HG03095 (cell line): Measurements from ENCODE around the gene GTF2IRD1.
"Not testable (repeated sequence)": the region's sequence is repeated elsewhere in the genome, so short reads cannot be mapped to it uniquely, and the experiment has no call there.

Experiments
- ATAC-seq: cut with Tn5 transposase; IDR thresholded peaks from one replicate; pipeline ENCODE4 v1.9.1; 2021; ENCODE audit warnings: moderate library complexity; ENCODE audit not compliant: unreplicated experiment

Gene GTF2IRD1

DNA sequence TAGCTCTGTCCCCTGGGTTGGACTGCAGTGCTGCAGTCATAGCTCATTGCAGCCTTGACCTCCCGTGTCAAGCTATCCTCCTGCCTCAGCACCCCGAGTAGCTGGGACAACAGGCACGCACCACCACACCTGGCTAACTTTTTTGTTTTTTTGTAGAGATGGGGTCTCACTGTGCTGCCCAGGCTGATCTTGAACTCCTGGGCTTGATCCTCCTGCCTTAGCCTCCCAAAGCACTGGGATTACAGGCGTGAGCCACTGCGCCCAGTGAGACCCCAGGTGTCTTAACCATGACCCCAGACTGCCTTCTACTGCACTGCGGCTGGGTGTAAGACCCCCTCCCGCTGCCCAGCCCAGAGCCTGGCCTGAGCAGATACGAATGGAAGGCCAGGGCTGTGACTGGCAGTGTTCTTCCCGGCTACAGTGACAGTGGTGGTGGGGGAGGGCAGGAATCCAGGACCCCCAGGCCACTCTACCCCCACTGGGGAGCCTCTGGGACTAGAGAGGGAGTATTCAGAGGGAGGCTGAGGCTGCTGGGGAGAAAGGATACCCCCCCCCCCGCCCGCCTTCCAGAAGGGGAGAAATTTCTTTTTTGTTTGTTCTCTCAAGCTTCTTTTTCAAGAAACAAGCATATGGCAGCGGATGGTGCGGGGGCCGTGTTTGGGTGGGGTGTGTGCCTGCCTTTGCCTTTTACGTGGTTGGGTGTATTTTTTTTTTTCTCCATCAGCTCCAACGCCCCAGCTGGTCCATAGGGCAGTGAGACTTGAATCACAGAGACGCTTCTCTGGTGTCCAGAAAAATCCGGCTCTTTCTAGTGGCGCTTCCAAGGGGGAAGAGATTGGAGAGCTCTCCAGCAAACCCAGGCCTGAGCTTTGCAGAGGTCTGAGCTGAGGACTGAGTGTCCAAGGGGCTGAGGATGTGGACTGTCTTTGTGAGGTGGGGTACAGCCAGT is 36.6 kb downstream of the GTF2IRD1 start:
- ATAC-seq: no peak

DNA sequence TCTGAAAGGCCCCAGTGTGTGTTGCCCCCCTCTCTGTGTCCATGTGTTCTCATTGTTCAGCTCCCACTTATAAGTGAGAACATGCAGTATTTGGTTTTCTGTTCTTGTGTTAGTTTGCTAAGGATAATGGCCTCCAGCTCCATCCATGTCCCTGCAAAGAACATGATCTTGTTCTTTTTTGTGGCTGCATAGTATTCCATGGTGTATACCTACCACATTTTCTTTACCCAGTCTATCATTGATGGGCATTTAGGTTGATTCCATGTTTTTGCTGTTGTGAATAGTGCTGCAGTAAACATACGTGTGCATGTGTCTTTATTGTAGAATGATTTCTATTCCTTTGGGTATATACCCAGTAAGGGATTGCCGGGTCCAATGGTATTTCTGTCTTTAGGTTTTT is 37.8 kb downstream of the GTF2IRD1 start:
- not testable (repeated sequence) for ATAC-seq

DNA sequence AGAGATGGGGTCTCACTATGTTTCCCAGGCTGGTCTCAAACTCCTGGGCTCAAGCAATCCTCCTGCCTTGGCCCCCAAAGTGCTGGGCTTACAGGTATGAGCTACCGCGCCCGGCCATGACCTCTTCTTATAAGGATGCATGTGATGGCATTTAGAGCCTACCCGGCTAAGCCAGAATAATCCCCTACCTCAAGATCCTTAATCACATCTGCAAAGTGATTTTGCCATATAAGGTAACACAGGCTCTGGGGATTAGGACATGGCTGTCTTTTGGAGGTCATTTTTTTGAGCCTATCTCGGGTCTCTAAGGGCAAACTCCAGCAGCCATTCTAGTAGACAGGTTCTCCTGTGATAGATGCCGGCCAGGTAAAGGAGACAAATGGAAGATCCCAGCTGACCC is 39.6 kb downstream of the GTF2IRD1 start:
- ATAC-seq: no peak

DNA sequence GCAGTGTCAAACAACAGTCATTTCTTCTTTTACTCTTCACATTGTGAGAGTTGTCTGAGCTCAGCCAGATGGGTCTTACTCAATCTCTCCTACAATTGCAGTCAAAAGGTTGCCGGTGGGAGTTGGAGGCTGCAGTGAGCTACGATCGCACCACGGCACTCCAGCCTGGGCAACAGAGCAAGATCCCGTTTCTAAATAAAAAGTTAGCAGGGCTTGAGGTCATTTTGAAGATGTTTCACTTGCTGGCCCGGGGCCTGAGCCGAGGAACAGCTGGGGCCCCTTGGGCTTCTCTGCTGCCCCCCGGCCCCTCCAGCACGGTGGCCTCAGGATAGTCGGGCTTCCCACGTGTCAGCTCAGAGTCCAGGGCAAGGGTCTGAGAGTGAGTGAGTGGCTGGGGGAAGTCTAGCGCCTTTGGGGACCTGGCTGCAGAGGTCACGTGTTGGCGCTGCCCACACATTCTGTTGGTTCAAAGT is 40.4 kb downstream of the GTF2IRD1 start:
- ATAC-seq: no peak

DNA sequence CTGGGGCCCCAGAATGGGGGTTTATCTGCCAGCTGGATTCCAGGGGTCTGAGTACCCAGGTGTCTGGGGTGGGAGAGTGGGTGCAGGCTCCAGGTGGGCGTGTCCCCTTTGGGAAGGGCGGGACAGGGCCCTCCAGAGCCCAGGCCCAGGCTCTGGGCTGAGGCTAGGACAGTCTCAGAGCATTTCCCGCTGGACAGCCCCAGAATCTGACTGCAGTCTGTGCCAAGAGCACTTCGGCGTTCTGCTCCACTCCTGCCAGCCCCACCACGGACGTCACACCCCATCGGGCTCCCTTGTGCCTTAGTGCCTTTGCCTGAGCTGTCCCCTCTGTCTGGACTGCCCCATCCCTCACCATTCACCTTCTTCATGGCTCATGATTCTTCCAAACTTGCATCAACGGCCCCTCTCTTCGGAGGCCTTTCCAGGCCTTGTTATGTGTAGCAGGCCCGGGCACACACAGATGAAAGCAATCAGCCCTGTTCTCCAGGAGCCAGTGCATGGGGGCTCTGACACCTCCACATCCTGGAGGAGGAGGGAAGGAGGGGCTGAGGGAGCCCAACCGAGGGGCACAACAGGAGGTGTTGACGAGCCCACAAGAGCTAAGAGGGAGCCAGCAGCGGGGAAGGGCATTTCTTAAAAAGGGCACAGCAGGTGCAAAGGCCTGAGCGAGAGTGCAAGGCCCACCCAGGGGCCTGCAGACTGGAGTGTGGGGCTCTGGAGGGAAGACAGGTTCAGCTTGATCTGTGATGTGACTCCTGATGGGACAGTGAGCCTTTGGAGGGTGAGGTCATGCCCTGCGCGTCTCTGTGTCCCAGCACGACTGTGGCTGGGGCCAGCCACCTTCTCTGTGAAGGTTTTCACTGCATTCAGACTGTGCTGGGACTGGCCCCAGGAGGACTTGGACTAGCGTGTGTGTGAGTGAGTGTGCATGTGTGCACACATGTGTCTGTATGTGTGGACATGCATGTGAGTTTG is 41.7 kb downstream of the GTF2IRD1 start:
- no peak for ATAC-seq

DNA sequence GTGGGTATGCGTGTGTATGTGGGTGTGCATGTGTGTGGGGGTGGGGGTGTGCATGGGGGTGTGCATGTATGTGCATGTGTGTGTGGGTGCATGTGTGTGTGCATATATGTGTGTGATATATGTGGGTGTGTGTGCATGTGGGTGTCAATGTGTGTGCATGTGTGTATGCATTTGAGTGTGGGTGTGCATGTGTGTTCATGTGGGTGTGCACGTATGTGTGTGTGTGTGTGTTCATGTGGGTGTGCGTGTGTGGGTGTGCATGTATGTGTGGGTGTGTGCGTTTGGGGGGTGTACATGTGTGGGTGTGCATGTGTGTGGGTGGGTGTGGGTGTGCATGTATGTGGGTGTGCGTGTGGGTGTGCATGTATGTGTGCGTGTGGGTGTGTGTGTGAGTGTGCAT is 42.6 kb downstream of the GTF2IRD1 start:
- ATAC-seq: no peak

DNA sequence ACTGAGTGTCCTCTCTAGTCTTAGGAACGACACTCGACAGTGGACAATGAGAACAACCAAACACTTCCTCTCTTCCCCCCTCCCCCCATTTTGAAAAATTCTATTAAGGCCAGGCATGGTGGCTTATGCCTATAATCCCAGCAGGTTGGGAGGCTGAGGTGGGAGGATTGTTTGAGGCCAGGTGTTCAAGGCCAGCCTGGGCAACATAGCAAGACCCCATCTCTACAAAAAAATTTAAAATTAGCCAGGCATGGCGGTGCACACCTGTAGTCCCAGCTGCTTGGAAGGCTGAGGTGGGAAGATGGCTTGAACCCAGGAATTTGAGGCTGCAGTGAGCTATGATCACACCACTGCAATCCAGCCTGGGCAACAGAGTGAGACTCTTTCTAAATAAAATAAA is 43.1 kb downstream of the GTF2IRD1 start:
- ATAC-seq: not testable (repeated sequence)

DNA sequence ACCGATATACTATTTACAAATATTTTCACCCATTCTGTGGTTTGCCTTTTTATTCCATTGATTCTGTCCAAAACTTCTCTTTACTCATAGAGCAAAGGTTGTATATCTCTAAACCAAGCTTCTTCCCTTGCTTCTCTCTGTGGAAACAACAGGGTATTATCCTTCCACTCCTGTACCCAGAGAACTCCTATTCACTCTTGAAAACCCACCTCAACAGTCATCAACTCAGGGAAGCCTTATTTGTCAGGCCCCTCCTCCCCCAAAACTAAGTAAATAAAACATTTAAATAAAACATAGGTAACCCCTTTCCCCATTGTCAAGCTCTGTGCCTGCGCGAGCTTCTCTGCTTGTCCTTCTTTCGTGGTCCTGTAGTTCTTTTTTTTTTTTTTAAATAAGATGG is 44.6 kb downstream of the GTF2IRD1 start:
- ATAC-seq: no peak

DNA sequence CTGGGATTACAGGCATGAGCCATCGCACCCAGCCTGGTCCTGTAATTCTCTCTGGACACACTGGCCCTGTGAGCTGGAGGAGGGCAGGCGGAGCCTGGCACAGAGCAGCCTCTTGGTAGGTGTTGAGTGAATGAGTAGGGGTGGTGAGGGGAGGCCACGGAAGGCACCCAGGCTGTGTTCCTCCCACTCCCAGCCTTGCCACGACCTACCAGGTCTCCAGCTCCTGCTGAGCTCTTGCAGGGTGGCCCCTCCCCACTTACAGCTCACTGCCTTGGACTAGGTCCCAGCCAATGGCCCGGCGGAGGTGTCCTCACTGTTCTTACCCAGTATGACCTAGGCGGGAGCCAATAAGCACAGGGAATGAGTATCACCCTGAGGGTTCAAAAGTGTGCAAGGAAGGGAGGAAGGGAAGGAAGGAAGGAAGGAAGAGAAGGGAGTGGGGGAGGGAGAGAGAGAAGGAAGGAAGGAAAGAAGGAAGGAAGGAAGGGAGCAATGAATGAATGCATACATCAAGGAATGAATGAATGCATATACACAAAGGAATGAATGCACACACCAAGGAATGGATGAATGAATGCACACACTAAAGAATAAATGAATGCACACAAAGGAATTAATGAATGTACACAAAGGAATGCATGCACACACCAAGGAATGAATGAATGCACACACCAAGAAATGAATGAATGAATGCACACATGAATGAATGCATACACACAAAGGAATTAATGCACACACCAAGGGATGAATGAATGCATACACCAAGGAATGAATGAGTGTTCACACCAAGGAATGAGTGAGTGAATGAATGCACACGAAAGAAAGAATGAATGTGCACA is 45.5 kb downstream of the GTF2IRD1 start:
- ATAC-seq: no peak

DNA sequence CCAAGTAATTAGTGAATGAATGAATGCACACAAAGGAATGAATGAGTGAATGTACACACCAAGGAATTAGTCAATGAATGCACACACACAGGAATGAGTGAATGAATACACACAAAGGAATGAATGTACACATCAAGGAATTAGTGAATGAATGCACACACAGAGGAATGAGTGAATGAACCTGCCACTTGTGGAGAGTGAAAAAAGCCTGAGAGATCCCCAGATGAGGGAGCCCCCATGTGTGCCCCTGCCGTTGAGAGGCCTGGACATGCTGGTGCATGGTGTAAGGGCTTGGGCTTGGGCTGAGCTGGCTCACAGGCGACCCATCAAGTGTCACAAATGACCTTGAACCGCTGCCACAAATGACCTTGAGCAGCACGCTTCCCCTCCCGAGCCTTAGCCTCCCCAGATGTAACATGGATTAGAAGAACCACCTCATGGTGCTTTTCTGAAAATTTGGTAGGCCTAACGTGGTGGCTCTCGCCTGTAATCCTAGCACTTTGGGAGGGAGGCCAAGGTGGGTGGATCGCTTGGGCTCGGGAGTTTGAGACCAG is 46.2 kb downstream of the GTF2IRD1 start:
- no peak for ATAC-seq

DNA sequence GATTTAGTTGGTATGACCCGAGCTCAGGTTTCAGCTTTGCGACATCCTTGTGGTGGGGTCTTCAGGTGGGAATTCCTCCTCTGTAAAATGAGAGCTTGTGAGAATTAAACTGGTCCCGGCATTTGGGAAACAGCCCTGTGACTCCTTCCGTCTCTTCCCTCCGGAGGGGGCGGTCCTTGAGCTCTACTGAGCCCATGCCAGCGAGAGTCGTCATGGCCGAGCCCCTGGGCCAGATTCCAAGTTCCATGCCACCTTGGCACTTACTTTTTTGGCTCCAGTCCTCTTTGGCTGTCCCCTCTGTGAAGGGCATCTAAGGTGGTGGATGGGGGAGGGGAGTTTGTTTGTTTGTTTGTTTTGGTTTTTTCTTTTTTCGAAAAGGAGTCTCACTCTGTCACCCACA is 47.6 kb downstream of the GTF2IRD1 start:
- ATAC-seq: no peak

DNA sequence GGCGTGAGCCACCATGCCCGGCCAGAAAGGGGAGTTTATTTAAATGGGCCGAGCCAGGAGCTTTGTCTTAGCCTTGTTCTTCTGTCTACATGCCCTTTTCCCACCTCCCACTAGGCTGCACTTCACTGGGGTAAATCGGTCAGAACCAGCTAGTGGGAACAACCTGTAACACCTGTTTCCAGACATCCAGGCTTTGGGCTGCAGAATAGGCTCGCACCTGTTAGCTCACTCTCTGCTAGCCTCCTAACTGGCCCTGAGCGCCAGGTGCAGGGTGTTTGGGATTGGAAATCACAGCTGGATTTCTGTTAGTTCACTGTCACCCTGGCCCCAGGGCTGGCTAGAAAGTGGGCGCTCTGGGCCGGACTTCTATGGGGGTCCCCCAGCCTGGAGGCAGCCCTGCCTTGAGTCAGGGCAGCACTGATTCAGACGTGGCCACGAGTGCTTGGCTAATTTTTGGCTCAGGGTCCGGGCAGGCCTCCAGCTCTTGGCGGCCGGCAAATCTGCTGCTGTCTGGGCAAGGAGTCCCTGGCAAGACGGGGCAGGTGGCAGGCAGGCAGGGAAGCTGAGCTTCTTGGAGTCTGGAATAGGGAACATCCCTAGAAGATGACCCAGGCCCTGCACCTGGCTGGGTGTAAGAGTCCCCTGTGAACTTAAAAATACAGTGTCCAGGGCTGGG is 48.6 kb downstream of the GTF2IRD1 start:
- ATAC-seq: no peak

DNA sequence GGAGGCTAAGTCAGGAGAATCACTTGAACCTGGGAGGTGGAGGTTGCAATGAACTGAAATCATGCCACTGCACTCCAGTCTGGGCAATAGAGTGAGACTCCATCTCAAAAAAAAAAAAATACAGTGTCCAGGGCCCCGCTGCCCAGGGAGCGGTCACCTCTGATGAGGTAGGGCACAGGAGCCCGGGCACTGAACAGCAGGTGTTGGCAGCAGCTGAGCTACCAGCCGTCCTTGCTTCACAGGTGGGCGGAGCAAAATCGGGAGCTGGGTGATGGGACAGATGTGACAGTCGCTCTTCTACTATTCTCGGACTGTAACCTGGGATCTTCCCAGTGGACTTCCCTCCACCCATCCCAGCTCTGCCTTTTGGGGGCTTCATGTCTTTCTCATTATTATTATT is 49.4 kb downstream of the GTF2IRD1 start:
- ATAC-seq: no peak

DNA sequence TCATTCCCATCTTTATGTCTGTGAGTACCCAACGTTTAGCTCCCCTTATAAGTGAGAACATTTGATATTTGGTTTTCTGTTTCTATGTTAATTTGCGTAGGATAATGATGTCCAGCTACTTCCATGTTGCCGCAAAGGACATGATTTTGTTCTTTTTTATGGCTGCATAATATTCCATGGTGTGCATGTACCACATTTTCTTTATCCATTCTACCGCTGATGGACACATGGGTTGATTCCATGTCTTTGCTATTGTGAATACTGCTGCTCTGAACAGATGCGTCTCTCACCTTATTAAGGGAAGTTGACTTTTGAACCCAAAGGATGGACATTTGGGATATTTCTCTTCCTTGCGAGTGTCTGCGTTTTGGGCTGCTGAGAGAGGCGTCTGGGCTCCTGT is 50.2 kb downstream of the GTF2IRD1 start:
- ATAC-seq: no peak

DNA sequence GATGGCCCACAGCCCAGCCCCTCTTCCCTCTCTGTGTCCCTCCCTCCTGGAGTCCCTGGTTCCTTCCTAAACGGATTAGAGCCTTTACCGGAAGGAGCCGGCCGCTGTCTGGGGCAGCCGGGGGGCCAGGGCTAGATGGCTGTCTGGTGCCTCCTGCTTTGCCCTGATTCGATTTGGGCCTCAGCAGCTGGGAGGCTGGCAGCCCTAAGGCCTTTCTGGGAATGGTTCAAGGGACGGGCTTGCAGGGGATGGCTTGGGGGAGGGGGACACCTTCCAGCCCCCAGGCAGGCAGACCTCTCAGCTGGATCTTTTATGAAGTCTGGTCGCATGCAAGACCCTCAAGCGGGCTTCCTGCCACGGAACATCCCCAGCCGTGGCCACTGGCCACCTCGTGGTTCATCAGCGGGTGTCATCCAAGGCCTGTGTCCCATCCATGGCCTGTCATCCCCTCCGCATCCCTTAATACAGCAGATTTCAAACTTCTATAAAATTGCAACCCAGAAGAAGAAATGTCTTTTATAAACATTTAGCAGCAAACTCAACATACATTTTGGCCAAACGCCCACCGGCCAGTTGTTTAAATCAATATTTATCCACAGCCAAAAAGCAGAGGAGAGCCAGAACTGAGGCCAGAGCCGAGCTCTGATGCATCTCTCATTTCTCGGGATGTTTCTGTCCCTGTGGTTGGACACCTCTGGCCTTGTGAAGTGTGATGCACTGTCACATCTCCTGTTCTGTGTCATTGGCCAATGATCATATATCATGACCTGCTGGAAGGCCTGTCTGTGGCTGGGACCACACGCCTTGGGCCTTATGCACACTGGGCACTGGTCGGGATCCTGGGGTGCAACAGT is 52.0 kb downstream of the GTF2IRD1 start:
- ATAC-seq: no peak

DNA sequence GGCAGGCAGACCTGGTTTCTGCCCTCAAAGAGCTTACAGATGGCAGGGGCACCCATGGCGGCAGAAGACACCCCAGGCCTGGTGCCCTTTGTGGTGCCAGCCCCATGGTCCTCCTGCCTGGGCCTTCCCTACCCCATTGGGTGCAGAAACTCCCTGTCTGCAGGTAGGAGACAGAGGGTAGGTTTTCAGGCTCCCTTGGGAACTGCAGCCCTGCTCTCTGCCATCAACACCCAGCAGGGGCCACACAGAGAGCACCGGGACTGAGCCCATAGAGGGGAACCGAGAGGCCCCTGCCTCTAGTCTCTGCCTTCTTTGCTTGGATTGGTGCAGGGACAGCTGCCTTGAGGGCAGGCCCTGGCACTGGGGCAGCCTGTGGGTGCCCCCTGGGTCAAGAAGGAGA is 52.6 kb downstream of the GTF2IRD1 start:
- no peak for ATAC-seq

DNA sequence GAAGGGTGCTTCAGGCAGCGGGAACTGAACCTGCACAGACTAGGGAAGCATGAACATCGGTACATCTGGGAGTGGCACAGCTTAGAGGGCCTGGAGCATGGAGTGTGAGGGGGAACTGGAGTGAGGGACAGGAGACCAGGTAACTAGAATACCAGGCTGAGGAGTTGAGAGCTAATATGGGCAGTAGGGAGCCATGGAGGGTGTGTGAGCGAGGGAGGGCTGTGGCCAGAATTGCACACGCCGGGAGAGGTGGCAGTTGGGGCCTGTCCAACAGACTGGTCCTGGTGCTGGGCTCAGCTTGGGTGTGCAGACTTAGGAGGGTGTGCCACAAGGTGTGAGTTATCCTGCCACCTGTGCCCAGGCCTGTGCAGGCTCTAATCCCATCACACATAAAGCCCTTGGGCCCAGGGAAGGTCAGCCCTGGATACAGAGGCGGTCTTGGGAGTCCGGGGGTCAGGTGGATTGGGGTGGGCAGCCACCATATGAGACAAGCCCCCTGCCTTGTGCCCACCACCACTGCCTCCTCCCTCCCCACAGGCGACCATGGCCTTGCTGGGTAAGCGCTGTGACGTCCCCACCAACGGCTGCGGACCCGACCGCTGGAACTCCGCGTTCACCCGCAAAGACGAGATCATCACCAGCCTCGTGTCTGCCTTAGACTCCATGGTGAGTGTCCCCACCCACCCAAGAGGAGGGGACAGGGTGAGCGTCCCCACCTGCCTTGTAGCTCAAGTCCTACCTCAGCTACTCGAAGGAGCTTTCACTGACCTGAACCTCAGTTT is 54.0 kb downstream of the GTF2IRD1 start:
- no peak for ATAC-seq

DNA sequence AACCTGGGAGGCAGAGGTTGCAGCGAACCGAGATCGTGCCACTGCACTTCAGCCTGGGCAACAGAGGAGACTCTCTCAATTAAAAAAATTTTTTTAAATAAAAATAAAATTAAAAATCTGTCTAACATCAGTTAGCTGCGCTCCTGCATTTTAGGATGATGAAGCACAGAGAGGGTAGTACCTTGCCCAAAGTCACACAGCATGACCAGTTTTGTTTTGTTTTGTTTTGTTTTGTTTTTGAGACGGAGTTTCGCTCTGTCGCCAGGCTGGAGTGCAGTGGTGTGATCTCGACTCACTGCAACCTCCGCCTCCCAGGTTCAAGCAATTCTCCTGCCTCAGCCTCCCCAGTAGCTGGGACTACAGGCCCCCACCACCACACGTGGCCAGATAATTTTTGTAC is 55.7 kb downstream of the GTF2IRD1 start:
- ATAC-seq: not testable (repeated sequence)
